LHCN-M2 (cell line): ENCODE measurements around the gene NDUFB8. TPM values are rescaled to one million over a fixed set of nuclear protein-coding genes. Genes with fewer than 3 reads are reported as not detected.
A peak's percentile ranks its signal among the peaks of the same experiment; 100 is the strongest.
"Not testable (repeated sequence)": the region's sequence is repeated elsewhere in the genome, so short reads cannot be mapped to it uniquely, and the experiment has no call there.

Experiments
- DNase-seq: peaks from one replicate; pipeline ENCODE4 v3.0.0-alpha.2; 2012; ENCODE audit warnings: low read depth
- polyA plus RNA-seq: library from polyadenylated mRNA; unstranded; fragments of >200 nt; gene quantifications from one replicate; pipeline ENCODE4 v1.2.1, GENCODE V29; 2012; ENCODE audit warnings: missing spikeins
- total RNA-seq: library from RNA; depleted of rRNA; stranded (reverse); fragments of >200 nt; gene quantifications from 2 replicates; pipeline ENCODE4 v1.2.3, GENCODE V29; 2014; rRNA removed

Gene NDUFB8
- 133 and 183 TPM in 2 replicates for total RNA-seq
- polyA plus RNA-seq, result 307 TPM

DNA sequence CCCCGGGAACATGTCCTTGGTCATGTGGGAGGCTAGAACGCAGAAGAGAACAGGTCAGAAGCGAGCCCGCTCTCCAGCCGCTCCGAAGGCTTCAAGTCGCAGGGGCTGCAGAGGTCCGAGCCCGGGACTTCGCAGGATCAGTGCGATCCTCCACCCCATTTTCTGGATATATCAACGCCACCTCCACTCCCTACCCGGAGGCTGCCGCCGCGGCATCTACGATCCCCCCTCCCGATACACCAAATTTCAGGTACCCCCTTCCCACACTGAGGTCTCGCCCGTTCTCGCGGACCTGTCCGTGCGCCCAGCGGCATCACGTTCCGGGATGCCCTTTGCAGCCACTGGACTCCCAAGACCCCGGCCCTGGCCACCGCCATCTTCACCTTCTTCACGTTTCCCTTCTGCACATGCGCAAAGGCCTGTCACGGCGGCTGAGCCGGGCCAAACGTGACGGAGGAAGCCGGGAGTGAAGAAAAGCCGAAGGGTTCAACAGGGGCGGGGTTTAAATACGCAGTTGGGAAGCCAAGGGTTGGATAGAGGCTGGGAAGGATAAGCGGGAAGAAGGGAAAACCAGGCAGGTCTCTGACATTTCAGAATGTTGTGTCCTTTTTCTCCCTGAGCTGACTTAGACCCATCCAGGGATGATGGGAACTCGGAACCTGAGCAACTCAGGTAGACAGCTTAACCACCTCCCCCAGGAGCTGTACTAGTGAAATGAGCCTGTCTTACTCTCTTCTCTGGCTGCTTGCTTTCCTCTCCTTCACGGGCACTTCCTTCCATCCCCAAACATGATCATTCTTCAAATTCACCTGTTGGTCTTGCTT, at the start of gene NDUFB8:
NDUFB8 (minus strand) TSS at position 397 of the 824 bp plus-strand sequence; CDS start at position 377, 20 bp downstream.
- DNase-seq, result peak; percentile 83

DNA sequence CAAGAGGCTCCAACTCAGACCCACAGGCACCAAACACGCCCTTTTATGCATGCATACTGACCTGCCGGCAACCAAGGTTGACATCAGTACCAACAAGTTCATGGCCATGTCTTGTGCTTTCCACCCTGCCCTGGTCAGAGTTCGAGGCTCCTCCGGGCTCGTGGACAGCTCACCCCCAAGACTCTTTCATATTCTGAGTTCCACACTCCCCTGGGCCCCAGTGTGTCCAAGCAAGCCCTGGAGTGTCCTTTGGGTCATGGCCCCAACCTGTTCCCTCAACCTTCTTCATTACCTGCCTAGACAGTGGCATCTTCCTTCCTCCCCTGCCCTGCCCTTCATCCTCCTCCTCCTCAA, 46.6 kb upstream of the NDUFB8 start:
- no peak for DNase-seq

GRCh38 chr10:100575585-100576281, 46.1 kb upstream of the NDUFB8 start:
- no peak for DNase-seq

DNA sequence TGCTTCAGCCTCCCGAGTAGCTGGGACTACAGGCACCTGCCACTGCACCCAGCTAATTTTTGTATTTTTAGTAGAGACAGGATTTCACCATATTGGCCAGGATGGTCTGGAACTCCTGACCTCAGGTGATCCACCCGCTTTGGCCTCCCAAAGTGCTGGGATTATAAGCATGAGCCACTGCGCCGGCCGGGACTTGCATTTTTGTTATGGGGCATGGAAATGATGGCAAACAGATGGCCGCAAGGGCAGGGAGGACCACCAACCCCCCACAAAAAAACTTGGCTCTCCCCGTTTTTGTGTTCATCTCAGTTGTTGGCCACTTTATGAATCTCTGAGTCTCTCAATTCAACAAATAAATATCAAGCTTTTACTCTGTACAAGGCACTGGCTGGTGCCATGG, 45.5 kb upstream of the NDUFB8 start:
- not testable (repeated sequence) for DNase-seq

GRCh38 chr10:100571084-100571856, 41.6 kb upstream of the NDUFB8 start:
- no peak for DNase-seq

GRCh38 chr10:100570506-100570905, 40.8 kb upstream of the NDUFB8 start:
- no peak for DNase-seq

DNA sequence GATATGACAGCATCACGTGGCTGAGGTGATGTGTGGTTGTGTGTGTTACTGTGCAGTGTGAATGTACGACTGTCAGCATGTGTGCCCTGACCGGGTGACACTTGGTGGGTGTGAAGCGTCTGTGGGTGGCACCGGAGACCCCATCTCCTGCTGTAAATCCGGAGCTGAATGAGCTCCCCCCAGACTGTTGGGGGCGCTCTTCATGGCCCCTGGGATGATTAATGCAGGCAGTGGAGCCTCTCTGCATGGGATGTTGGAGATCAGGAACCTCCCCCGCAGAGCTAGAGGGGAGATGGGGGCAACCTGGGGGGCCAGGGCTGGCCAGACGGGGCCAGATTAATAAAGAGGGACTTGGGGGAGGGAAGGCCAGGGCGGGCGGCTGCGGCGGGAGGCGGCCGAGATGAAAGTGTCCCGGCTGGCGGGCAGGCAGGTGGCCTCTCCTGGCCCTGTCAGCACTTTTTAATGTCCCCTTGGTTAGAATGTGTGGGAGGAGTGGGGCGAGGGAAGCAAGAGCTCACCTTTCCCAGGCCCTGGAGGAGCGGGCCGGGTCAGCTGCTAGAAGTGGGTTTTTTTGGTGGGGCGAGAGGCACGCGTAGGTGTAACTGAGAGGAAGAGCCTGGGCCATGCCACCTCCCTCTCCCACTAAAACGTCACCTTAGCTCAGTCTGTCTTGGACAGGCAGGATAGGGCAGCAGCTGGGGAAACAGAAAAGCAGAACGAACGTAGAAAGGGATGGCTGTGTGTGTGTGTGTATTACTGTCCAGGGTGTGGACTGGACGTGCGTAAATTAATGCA, 40.2 kb upstream of the NDUFB8 start:
- no peak for DNase-seq

DNA sequence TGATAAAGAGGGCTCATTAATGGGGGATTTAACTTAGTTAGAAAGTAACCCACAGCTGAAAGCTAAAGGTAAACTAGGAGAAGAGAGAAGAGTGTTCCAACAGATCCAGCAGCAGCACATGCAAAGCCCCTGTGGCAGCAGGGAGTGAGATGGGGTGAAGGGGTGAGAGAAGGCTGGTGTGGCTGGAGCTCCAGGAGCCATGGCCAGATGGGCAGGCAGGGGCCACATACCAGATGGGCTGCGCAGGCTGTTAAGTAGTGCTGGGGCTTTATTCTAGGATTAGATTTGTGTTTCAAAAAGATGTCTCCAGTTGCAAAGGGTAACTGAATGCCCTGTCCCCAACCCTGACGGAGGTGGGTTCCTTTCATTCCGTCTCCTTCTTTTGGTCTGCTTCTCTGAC, 39.2 kb upstream of the NDUFB8 start:
- DNase-seq, result no peak

GRCh38 chr10:100567826-100568225, 38.2 kb upstream of the NDUFB8 start:
- DNase-seq, result no peak

DNA sequence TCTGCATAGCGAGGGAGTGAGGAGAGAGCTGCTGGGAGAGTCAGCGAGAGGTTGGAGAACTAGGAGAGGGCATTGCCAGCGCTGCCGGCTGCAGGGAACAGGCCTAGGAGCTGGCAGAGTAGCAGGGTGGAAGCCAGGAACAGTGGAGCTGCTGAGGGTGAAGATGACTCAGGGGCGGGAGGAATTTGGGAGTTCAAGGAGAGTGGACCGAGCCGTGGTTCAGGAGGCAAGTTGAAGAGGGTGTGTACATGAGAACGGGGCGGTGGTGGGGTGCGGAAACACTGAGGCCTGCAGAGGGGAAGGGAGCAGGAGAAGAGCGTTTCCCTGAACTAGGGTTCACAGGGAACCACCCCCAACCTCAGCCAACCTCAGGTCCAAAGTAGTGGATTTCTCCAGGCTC, 37.6 kb upstream of the NDUFB8 start:
- DNase-seq, result no peak

GRCh38 chr10:100566561-100566960, 36.9 kb upstream of the NDUFB8 start:
- DNase-seq, result no peak

DNA sequence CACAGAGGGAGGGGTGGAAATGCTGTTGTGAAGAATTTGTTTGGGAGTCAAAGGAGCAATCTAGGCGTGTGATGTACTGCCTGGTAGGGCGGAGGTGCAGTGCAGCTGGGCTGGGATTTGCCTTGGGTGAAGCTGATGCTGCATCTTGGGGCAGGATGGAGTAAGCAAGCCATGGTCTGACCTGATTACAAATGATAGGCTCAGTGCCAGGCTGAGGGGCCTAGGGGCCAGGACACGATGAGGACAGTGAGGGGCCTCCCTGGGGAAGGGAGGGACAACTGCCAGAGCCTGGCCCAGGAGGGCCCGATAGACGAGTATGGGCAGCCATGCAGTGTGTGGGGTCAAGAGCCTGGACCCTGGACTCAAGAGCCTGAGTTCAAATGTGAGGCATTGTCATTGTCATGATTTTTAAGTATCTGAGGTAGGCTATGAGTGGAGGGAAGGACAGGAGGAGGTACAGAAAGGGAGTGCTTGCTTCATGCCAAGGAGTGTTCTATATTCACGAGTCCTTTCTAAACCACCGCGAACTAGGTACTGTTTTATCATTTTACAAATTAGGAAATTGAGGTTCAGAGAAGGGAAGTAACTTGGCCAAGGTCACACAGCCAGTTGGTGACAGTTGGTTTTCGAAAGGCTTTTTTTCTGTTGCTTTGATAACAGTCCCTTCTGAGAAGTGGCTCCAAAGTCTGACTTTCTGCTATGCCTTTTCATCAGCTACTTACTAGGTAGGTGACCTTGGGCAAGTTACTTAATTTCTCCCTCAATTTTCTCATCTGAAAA, 35.7 kb upstream of the NDUFB8 start:
- no peak for DNase-seq

- DNase-seq, result peak; percentile 50
Measured at GRCh38 chr10:100562008-100562672, 32.5 kb upstream of the NDUFB8 start.

DNA sequence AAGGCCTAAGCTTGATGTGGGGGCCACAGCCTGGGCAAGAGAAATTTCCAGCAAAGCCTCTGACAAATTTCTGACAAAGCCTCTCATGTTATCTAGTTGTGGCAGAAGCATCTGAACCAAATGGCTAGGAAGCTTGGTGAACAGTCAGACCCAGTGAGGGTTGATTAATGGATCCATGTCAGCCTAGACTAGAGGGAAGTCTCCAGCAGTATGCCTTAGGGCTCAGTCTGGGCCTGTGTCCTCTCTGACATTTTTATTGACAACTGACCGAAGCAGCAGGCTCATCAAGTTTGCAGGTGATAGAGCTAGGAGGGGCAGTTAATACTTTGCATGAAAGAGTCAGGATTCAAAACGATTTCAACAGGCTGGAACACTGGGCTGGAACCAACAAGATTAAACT, 31.3 kb upstream of the NDUFB8 start:
- DNase-seq, result no peak

GRCh38 chr10:100560248-100560647, 30.6 kb upstream of the NDUFB8 start:
- no peak for DNase-seq

- DNase-seq, result no peak
Measured at GRCh38 chr10:100554902-100555301, 25.2 kb upstream of the NDUFB8 start.

- no peak for DNase-seq
Measured at GRCh38 chr10:100553929-100554328, 24.3 kb upstream of the NDUFB8 start.

GRCh38 chr10:100551738-100552137, 22.1 kb upstream of the NDUFB8 start:
- no peak for DNase-seq

GRCh38 chr10:100551196-100551595, 21.5 kb upstream of the NDUFB8 start:
- no peak for DNase-seq

- DNase-seq, result no peak
Measured at GRCh38 chr10:100544950-100545349, 15.3 kb upstream of the NDUFB8 start.
